ENCODE measurements around the gene GNAI3. TPM values are rescaled to one million over a fixed set of nuclear protein-coding genes. Genes with fewer than 3 reads are reported as not detected.

GNAI3 gene
- total RNA-seq, 1 donor from 2014 or later, result 2.2 TPM

DNA sequence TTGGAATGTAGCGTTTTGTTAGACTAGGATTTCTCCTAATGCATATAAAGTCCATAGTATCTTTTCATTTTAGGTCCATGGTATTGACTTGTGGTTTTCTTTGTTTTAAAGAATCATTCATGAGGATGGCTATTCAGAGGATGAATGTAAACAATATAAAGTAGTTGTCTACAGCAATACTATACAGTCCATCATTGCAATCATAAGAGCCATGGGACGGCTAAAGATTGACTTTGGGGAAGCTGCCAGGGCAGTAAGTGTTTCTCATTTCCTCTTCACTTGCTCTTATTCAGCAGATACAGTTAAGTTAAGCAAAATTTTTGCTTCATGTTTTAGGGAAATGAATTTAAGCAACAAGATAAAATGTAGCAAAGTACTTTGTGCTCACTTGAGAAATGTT, 25.4 kb downstream of the GNAI3 start:
- DNase-seq, result no peak
- ATAC-seq, result peak; percentile 48
- intact Hi-C loops (cut with micrococcal nuclease), result no loop called here

DNA sequence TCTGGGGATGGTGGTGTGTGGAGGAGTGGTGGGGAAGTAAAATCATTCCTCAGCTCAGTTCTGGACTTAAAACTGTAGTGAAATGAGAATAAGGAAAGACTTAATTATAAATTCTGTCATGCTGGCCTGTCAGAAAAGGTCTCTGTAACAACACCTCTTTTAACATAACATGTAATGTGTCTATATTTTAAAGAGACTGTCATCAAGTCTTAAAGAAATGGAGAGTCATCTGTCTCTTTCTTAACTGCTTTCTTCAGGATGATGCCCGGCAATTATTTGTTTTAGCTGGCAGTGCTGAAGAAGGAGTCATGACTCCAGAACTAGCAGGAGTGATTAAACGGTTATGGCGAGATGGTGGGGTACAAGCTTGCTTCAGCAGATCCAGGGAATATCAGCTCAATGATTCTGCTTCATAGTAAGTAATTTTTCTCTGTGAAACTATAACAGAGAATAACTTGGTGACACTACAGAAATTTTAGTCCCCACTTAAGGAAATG, 30.6 kb downstream of the GNAI3 start:
- ATAC-seq (no peak), DNase-seq (no peak)
- intact Hi-C loops (cut with micrococcal nuclease), result no loop called here

DNA sequence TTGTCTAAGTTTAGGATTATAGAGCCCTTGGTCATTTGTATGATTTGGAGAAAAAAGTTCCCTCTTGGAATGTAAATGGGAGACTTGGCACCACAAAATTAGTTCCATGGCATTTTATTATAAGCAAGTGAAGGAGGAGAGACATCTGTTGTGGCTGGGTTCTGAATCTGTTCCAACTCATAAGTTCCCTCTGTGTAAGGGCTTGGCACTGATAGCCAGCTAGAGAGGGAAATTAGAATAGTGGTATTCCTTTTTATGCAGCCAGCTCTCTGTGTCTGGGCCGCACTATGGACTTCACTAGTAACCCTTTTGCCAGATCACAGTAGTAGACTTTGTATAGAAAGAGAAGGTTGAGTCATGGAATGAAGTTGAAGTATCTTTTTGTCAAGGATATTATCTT, 31.1 kb downstream of the GNAI3 start:
- ATAC-seq, result peak; percentile 90
- DNase-seq, result no peak
- intact Hi-C loops (cut with micrococcal nuclease), result no loop called here

DNA sequence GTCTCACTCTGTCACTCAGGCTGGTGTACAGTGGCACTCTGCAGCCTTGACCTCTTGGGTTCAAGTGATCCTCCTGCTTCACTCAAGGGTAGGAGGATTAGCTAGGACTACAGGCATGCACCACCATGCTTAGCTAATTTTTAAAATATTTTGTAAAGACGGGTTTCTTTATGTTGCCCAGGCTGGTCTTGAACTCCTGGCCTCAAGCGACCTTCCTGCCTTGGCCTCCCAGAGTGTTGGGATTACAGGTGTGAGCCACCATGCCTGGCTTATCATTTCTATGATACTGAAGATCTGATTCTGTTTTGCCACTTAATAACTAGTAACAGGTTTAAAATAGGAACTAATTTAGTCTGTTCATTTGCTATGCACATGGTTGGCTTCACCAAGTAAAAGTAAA, 33.6 kb downstream of the GNAI3 start:
- no peak for DNase-seq
- intact Hi-C loops (cut with micrococcal nuclease), result no loop called here
- ATAC-seq, result no peak

DNA sequence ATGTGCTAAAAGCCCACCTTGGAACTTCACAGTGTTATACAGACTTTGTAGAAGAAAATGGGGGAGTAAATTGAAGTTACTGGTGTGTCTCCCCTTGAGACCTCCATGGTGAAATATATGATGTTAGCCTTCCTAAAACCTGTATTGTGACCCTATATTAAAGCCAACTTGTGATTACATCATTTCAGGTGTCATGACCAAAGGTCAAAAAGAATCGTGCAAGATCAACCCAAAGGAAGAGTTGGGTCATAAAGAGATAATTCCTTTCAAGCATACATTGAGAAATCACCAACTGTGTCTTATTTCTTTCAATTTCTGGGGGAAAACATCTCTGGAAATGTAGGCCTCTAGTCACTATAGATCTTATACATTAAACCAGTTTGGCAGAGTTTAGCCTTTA, 36.4 kb downstream of the GNAI3 start:
- no peak for DNase-seq
- intact Hi-C loops (cut with micrococcal nuclease), result no loop called here
- no peak for ATAC-seq

DNA sequence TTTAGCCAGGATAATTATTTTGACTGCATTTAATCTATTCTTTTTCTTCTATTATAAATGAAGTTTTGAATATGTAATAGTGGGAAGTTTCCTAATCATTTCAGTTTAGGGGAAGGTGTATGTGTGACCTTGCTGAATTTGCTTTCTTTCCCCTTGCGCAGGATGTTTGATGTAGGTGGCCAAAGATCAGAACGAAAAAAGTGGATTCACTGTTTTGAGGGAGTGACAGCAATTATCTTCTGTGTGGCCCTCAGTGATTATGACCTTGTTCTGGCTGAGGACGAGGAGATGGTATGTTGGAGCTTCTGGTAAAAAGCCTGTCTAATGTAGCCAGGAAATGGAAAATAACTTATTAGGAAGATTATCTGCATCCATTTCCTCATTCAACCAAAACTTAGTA, 37.6 kb downstream of the GNAI3 start:
- DNase-seq (no peak), ATAC-seq (no peak)
- intact Hi-C loops (cut with micrococcal nuclease), result no loop called here

DNA sequence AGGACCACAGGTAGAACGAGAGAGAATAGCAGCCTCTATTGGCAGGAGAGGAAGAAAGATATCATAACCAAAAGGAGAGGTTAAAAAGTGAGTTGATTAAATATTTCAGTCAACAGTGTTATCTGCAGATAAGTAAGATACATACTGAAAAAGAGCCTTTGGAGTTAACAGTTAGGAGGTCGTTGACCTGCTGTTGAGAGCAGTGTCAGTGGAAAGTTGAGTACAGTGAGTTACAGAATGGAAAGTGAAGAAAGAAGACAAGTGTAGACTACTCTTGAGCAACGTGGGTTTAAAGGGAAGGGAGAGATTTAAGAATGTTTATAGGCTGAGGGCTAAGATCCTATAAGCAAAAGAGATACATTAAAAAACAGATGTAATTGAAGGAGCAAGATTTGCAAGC, 40.8 kb downstream of the GNAI3 start:
- intact Hi-C loops (cut with micrococcal nuclease), result no loop called here
- DNase-seq (no peak), ATAC-seq (no peak)

DNA sequence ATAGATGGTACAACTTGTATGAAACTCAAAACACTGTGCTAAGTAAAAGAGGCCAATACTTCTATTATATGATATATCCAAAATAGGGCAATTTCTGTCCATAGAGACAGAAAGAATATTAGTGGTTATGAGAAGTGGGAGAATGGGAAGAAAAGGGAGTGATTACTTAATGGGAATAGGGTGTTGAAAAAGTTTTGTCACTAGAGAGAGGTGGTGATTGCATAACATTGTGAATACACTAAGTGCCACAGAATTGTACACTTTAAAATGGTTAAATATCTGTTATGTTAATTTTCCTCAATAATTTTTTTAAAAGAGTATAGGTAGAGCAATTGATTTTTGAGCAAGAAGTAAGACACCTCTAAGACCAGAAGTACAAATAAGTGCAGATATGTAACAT, 41.3 kb downstream of the GNAI3 start:
- DNase-seq, result no peak
- intact Hi-C loops (cut with micrococcal nuclease), result no loop called here
- no peak for ATAC-seq

DNA sequence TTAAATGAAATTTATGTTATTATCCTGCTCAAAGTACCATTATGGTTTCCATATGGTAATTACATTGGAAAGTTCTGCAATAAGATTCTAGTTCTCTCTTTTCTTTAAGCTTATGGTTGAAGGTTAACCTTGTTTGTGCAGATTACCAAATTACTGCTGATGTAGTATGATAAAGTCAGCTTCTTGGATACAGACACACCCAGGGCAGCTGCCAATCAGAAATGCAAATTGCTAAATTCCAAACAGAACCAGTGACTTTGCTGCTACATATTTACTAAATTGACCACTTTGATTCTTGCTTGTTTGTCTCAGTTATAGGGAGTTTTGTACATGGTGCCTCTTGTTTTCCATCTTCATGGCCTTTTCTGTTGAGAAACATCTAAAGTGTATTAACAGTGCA, 44.5 kb downstream of the GNAI3 start:
- DNase-seq (no peak), ATAC-seq (no peak)
- intact Hi-C loops (cut with micrococcal nuclease), result no loop called here

DNA sequence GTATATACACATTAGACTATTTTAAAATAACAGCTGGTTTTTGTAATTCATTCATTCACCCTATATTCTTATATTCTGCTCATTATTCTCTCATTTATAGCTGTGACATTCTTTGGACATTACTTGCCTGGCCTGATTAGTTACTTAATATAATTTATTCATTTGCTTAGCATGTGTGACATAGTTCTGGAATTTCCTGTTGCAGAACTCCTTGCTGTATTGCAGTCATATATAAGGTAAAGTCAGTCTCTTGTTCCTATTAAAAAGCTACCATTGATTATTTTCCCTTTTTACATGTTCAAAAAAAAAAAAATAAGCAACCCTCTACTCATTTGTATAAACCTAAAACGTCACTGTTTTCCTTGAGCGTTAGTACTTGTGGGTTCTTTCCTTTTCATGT, 47.1 kb downstream of the GNAI3 start:
- no peak for ATAC-seq
- intact Hi-C loops (cut with micrococcal nuclease), result no loop called here
- no peak for DNase-seq

DNA sequence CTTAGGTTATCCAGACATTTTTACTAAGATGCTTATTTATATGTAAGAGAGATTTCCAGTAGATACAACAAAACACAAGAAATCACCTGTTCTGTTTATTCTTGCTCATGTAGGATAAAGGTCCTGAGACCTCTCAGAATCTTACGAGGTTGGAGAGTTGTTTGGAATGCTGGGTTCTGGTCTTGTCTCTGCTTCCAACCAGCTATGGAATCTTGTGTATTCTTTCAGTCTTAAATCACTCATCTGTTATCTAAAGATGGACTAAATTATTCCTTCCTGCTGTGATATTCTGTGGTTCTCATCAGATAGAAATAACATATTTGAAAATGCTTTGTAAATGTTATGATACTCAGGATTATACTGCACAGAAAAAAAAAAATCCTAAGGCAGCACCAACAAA, 49.7 kb downstream of the GNAI3 start:
- no peak for ATAC-seq
- intact Hi-C loops (cut with micrococcal nuclease), result no loop called here

DNA sequence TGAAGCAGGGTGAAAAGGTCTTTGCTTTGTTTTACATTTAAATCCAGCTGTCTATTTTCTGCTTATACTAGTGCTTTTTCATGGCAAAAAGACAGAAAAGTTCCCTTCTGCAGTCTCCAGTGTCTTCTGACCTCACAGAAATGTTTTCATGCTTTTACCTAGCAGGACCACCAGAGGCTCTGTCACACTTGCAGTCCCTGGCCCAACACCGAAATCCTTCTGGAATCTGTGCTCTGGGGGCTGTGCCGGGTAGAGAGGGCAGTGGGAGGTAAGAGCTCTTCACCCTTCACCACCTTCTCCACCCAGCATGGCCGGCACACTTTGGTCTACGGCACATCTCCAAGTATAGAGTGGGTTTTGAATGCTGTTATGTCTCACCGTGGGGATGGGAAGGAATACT, 50.2 kb downstream of the GNAI3 start:
- intact Hi-C loops (cut with micrococcal nuclease), result no loop called here
- DNase-seq (no peak), ATAC-seq (no peak)

More for the DNA sequence above, 49.7 kb downstream of the GNAI3 start:
- DNase-seq, result no peak

DNA sequence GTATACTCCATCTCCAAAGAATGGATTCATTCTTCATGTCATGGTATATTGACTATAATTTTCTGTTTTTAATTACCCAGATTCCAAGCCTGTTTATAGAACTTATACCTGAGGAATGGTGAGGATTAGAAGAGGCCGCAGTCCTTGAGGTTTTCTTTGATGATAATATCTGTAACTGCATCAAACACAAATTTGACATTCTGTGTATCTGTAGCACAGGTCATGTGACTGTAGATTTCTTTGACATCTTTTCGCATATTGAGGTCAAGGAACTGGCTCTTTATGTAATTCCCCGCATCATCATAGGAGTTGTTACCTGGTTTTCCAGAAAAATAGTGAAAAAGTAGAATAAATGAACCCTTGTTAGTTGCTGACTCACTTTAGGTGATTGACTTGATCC, 54.8 kb downstream of the GNAI3 start:
- ATAC-seq, result no peak
- DNase-seq, result no peak
- intact Hi-C loops (cut with micrococcal nuclease), result no loop called here

DNA sequence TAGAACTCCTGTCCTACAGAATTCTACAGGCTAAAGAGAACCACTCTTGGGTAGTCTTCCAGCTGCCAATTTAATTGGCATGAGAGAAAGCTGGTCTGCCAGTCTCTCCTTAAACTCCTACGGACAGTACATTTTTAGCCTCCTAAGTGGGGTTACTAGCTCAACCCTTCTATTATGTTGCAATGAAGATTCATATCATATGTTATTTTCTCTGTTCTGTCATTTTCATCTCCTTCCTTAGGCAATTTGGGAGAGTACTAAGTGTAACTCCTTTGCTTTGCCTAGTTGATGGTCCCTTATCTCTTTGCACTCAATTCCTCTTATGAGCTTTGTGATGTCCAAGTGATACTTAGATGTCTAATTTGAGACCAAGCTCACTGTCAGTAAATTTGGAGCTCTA, 57.0 kb downstream of the GNAI3 start:
- intact Hi-C loops (cut with micrococcal nuclease), result no loop called here
- ATAC-seq (no peak), DNase-seq (no peak)

DNA sequence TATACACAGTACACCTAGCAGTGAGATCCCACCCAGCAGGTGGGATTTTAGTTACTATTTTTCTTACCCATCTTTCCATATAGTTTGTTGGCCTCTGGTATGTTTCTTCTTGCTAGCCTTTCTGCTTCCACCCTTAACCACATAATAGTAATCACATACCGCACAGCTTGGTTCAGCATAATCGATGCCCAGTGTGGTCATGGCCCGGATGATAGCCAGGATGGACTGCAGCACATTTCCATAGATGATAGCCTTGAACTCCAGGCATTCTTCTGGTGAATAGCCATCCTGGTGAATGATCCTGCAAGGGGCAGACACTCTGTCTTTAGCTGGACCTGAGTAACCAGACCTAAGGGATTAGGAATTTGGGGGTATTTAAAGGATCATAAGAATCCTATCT, 61.5 kb downstream of the GNAI3 start:
- intact Hi-C loops (cut with micrococcal nuclease), result no loop called here
- ATAC-seq, result no peak

DNA sequence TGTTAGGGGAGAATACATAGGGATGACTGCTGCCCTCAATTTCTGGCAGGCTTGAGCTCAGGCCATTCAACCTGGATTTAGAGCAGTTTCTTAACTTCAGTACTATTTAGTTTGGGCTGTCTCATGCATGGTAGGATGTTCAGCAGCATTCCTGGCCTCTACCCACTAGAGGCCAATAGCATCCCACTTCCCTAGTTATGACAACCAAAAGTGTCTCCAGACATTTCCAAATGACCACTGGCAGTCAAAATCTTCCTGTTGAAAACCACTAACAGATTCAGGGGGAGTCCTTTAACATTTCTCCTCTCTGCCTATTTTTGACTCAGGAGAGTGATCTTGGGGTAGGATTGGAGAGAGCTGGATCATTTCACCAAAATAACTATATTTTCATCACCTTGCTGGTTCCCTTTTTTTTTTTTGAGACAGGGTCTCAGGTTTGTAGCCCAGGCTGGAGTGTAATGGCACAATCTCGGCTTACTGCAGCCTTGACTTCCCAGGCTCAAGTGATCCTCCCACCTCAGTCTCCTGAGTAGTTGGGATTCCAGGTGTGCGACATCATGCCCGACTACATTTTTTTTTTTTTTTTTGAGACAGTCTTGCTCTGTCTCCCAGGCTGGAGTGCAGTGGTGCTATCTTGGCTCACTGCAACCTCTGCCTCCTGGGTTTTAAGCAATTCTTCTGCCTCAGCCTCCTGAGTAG, 62.3 kb downstream of the GNAI3 start:
- intact Hi-C loops (cut with micrococcal nuclease), result no loop called here
- no peak for ATAC-seq

More for the DNA sequence above, 61.5 kb downstream of the GNAI3 start:
- no peak for DNase-seq

DNA sequence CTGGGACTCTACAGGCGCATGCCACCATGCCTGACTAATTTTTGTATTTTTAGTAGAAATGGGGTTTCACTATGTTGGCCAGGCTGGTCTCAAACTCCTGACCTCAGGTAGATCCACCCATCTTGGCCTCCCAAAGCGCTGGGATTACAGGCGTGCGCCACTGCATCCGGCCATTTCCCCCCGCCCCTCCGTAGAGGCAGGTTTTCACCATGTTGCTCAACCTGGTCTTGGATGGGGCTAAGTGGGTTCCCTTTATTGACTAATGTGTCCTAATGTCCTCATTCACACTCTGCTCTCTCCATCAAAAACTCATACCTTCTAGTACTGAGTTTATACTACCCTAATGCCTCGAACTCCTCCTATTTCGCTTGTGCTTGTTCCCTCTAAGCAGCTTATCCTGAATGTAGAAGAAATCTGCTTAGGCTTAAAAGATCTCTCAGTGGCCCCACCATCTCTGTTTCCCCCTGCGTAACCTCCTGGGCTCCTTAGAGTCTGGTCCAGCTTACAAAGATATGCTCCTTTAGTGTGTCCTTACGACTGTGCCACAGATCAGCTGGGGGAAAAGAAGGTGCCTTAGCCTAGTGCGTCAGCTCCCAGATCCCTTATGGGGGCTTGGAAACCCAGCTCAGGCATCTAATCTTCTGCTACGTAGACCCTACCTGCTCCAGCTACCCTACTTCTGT, 63.0 kb downstream of the GNAI3 start:
- no peak for ATAC-seq
- intact Hi-C loops (cut with micrococcal nuclease), result no loop called here
- DNase-seq, result no peak

More for the DNA sequence above, 62.3 kb downstream of the GNAI3 start:
- DNase-seq, result no peak

DNA sequence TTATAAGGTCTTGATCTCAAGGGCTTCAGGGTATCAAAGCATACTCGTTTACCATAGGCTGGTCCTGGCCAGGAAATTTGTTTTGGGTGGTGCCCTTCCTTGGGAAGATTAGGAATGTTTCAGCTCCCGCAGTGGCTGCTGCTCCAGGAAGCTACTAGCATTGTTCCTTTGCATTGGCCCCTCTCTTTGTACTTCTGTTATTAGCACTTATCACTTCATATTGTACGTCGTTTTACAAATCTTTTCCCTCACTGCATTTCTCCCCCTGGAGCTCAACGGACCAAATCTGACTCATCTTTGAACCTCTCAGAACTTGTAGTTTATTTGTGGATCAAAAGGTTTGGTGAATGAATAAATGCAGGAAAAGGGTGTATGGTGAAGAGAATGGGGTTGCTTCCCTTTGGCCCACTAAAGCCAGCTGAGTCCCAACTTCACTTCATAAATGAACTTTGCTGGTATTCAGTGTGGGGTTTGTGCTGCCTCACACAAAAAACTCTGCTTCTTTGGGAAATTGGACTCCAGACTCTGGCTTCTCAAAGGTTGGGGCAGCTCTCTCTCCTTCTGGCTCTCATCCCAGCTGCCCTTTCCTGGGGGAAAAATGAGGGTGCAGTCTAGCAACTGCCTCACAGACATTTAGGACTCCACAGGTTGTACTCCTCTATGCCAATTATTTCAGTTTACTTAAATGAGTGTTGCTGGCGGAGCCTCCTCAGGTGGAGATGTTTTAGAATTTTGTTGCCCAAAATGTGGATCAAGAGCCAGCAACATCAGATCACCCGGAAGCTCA, 65.1 kb downstream of the GNAI3 start:
- ATAC-seq, result no peak
- no peak for DNase-seq
- intact Hi-C loops (cut with micrococcal nuclease), result no loop called here

DNA sequence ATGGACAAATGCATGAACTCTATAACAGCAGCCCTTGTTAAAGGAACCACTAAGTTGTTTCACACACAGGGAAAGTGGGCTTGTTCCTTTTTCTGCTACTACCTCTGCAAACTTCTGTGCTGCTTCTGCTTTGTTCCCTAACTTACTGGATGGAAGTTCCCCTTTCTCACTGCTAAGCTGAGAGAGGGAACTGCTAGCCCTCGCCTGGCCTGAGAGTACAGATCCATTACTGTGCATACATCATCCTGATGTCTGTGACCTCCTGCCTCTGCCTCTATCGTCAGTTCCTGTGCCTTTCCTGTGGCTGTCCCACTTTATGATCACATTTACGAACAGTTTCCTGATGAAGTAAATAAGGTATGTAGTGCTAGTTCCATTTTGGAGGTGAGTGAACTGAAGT, 67.5 kb downstream of the GNAI3 start:
- DNase-seq (no peak), ATAC-seq (peak; percentile 14)
- intact Hi-C loops (cut with micrococcal nuclease), result no loop called here

DNA sequence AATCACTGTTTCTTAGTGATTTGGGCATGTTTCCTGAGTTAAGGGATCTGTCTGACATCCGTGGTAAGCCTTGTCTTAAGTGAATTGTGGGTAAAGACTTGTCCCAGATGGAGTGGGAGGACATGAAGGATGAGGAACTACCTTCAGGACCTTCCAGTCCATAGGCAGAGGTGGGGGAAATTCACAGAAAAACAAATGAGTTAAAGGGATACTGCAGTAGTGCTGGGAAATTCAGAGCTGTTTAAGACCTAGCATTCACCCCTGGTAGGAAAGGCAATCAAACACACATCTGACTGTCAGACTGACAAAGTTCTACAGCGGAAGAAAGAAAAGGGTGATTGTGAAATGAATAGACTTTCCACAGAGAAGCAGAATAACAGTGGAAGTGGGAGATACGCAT, 68.0 kb downstream of the GNAI3 start:
- DNase-seq (no peak), ATAC-seq (no peak)
- intact Hi-C loops (cut with micrococcal nuclease), result no loop called here

All from left ventricle myocardium superior (tissue), 1 donor.